Thoracic aorta (tissue), 2 donors: ENCODE results near the gene IZUMO4. TPM values are rescaled to one million over a fixed set of nuclear protein-coding genes. Genes with fewer than 3 reads are reported as not detected.

ENCODE experiments used
- ATAC-seq: fragments of 150-250 bp; one replicate; pipeline ENCODE4 v1.8.0; 2017; ENCODE audit warnings: low read depth; ENCODE audit not compliant: insufficient number of reproducible peaks, low FRiP score
- DNase-seq: peaks from one replicate; pipeline ENCODE4 v3.0.0-alpha.2; 2020; ENCODE audit warnings: low spot score
- H3K27ac ChIP-seq, 2 donors: fragments of 200-600 bp; sonication (generic); 1 replicate in 1 of 2; 2 replicates in 1 of 2; pipeline ENCODE4 v1.5.1; 2016; ENCODE audit warnings: mild to moderate bottlenecking in 2 of 2, moderate library complexity in 2 of 2
- H3K27me3 ChIP-seq: fragments of 200-600 bp; sonication (generic); replicated peaks from 2 replicates; pipeline ENCODE4 v1.6.0; 2016; ENCODE audit warnings: mild to moderate bottlenecking; ENCODE audit not compliant: insufficient read depth
- H3K36me3 ChIP-seq: fragments of 200-600 bp; sonication (generic); one replicate; pipeline ENCODE4 v1.5.1; 2016
- H3K4me1 ChIP-seq, 2 donors: fragments of 200-600 bp; sonication (generic); 1 replicate in 1 of 2; 2 replicates in 1 of 2; pipeline versions ENCODE4 v1.5.1 to v1.6.0; 2016; ENCODE audit warnings: low read depth in 2 of 2, mild to moderate bottlenecking in 1 of 2; ENCODE audit not compliant: control insufficient read depth in 1 of 2
- H3K4me3 ChIP-seq: fragments of 200-600 bp; sonication (generic); 2 replicates; pipeline ENCODE4 v1.5.1; 2016; ENCODE audit warnings: mild to moderate bottlenecking
- H3K9me3 ChIP-seq: fragments of 200-600 bp; sonication (generic); 2 replicates; pipeline ENCODE4 v1.5.1; 2016
- total RNA-seq, 2 donors: library from RNA; depleted of rRNA; stranded (reverse); fragments of >200 nt; gene quantifications; one replicate each; pipeline versions ENCODE4 v1.1.0 to v1.2.3, GENCODE V29; 2016
- TF ChIP-seq, protein P1 (sequence below): fragments of 200-600 bp; sonication (generic); IDR thresholded peaks from one replicate; pipeline ENCODE4 v1.5.1; 2019; ENCODE audit warnings: antibody characterized with exemption

Gene IZUMO4
- total RNA-seq, 2 donors from 2014 or later = 3.1 to 6.1 TPM

GRCh38 chr19:2148482-2149135 lies 51.9 kb downstream of the IZUMO4 start:
- Histone ChIP-seq H3K36me3 (no peaks in the 10 kb centered on the region), H3K4me1 (peaks cover 23 to 33% of the 10 kb centered on the region in 2 donors), H3K4me3 (no peak overlapping the region), H3K9me3 (no peaks in the 10 kb centered on the region), H3K27ac (no peak overlapping the region), H3K27me3 (no peaks in the 10 kb centered on the region)
- DNase-seq (no peak), ATAC-seq (no peak)
- TF ChIP-seq, protein P1, sequence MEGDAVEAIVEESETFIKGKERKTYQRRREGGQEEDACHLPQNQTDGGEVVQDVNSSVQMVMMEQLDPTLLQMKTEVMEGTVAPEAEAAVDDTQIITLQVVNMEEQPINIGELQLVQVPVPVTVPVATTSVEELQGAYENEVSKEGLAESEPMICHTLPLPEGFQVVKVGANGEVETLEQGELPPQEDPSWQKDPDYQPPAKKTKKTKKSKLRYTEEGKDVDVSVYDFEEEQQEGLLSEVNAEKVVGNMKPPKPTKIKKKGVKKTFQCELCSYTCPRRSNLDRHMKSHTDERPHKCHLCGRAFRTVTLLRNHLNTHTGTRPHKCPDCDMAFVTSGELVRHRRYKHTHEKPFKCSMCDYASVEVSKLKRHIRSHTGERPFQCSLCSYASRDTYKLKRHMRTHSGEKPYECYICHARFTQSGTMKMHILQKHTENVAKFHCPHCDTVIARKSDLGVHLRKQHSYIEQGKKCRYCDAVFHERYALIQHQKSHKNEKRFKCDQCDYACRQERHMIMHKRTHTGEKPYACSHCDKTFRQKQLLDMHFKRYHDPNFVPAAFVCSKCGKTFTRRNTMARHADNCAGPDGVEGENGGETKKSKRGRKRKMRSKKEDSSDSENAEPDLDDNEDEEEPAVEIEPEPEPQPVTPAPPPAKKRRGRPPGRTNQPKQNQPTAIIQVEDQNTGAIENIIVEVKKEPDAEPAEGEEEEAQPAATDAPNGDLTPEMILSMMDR = no peak

Other genes starting within 250 kb of the IZUMO4 start
- 10 to 100 TPM; 18.2 to 24.5 TPM for gene REXO1, start 248.4 kb upstream of the IZUMO4 start, total RNA-seq
- gene KLF16, start 233.3 kb upstream of the IZUMO4 start, total RNA-seq = 10 to 100 TPM in 1 of 2 donors, 1 to 10 TPM in 1; 7.7 to 11.0 TPM
- 100 to 1,000 TPM in 1 of 2 donors, 10 to 100 TPM in 1; 96.8 to 143 TPM for gene ABHD17A, start 211.4 kb upstream of the IZUMO4 start, total RNA-seq
- 1 to 10 TPM; 3.9 to 8.4 TPM for gene ADAT3, start 191.5 kb upstream of the IZUMO4 start, total RNA-seq
- gene SCAMP4, start 191.5 kb upstream of the IZUMO4 start, total RNA-seq = 10 to 100 TPM; 44.1 to 73.7 TPM
- gene CSNK1G2, start 155.7 kb upstream of the IZUMO4 start, total RNA-seq = 10 to 100 TPM; 55.5 to 92.4 TPM
- 100 to 1,000 TPM in 1 of 2 donors, 10 to 100 TPM in 1; 43.2 to 107 TPM for gene BTBD2, start 81.2 kb upstream of the IZUMO4 start, total RNA-seq
- 10 to 100 TPM; 69.7 to 96.3 TPM for gene MKNK2, start 45.7 kb upstream of the IZUMO4 start, total RNA-seq
- 10 to 100 TPM; 37.8 to 50.9 TPM for gene MOB3A, start 589 bp upstream of the IZUMO4 start, total RNA-seq
- gene AP3D1, start 54.7 kb downstream of the IZUMO4 start, total RNA-seq = 100 to 1,000 TPM in 1 of 2 donors, 10 to 100 TPM in 1; 81.4 to 116 TPM
- 10 to 100 TPM; 12.3 to 33.4 TPM for gene DOT1L, start 67.0 kb downstream of the IZUMO4 start, total RNA-seq
- gene PLEKHJ1, start 139.4 kb downstream of the IZUMO4 start, total RNA-seq = 10 to 100 TPM; 26.3 to 46.2 TPM
- 10 to 100 TPM; 23.8 to 43.7 TPM for gene SF3A2, start 139.9 kb downstream of the IZUMO4 start, total RNA-seq
- gene AMH, start 152.4 kb downstream of the IZUMO4 start, total RNA-seq = under 1 TPM; 0.92 to 0.95 TPM
- gene JSRP1, start 159.5 kb downstream of the IZUMO4 start, total RNA-seq = not detected
- 1 to 10 TPM; 1.2 to 3.0 TPM for gene PEAK3, start 185.3 kb downstream of the IZUMO4 start, total RNA-seq
- gene LINGO3, start 211.2 kb downstream of the IZUMO4 start, total RNA-seq = under 1 TPM in 1 of 2 donors, not detected in 1; 0.27 TPM
- 10 to 100 TPM; 35.5 to 38.8 TPM for gene LSM7, start 231.7 kb downstream of the IZUMO4 start, total RNA-seq
- 10 to 100 TPM; 55.8 to 60.0 TPM for gene SPPL2B, start 231.8 kb downstream of the IZUMO4 start, total RNA-seq